Lung microvascular endothelial cell (primary cell): ENCODE results near the gene TFEC. TPM values are rescaled to one million over a fixed set of nuclear protein-coding genes. Genes with fewer than 3 reads are reported as not detected.
"Not testable (repeated sequence)": the region's sequence is repeated elsewhere in the genome, so short reads cannot be mapped to it uniquely, and the experiment has no call there.

ENCODE experiments used
- DNase-seq, 2 donors: peaks; one replicate each; pipeline versions ENCODE4 v3.0.0 to v3.0.0-alpha.2; 2010; ENCODE audit warnings: low read depth in 2 of 2
- total RNA-seq: library from RNA; depleted of rRNA; stranded (reverse); fragments of >200 nt; gene quantifications from 2 replicates; pipeline ENCODE4 v1.2.1, GENCODE V29; 2014

TFEC gene
- total RNA-seq: 0.20 and 1.3 TPM in 2 replicates

- peak in 1 of 2 donors; percentile 70 for DNase-seq
These were observed at the start of gene TFEC for GRCh38 chr7:116030651-116031276. TFEC (minus strand) TSS chr7:116030763; CDS start chr7:115984441, 46,322 bp downstream.

- peak in 1 of 2 donors; percentile 35 for DNase-seq
These were observed 45.0 kb upstream of the TFEC start for GRCh38 chr7:116075351-116076145.

- DNase-seq: no peak
These were observed 41.1 kb upstream of the TFEC start for GRCh38 chr7:116071629-116072028.

GRCh38 chr7:116064179-116064578 lies 33.6 kb upstream of the TFEC start:
- DNase-seq: no peak

GRCh38 chr7:116062666-116063065 lies 32.1 kb upstream of the TFEC start:
- DNase-seq: no peak

GRCh38 chr7:116052006-116052405 lies 21.4 kb upstream of the TFEC start:
- no peak for DNase-seq

- not testable (repeated sequence) for DNase-seq
These were observed 16.7 kb upstream of the TFEC start for GRCh38 chr7:116047261-116047660.

- no peak for DNase-seq
These were observed 15.0 kb upstream of the TFEC start for GRCh38 chr7:116045532-116045931.

- DNase-seq: no peak
These were observed 11.1 kb upstream of the TFEC start for GRCh38 chr7:116041615-116042014.

GRCh38 chr7:116037401-116037800 lies 6.8 kb upstream of the TFEC start:
- no peak for DNase-seq

- DNase-seq: no peak
These were observed 3.8 kb upstream of the TFEC start for GRCh38 chr7:116034411-116034810.

GRCh38 chr7:116032886-116033285 lies 2.3 kb upstream of the TFEC start:
- no peak for DNase-seq

GRCh38 chr7:116028787-116029186 lies 1.8 kb downstream of the TFEC start:
- no peak for DNase-seq

GRCh38 chr7:116027786-116028185 lies 2.8 kb downstream of the TFEC start:
- DNase-seq: no peak

- peak; percentile 11 to 78 for DNase-seq
These were observed 5.4 kb downstream of the TFEC start for GRCh38 chr7:116024826-116025809.

- no peak for DNase-seq
These were observed 9.3 kb downstream of the TFEC start for GRCh38 chr7:116021237-116021636.

GRCh38 chr7:116018731-116019130 lies 11.8 kb downstream of the TFEC start:
- DNase-seq: no peak

- DNase-seq: no peak
These were observed 16.9 kb downstream of the TFEC start for GRCh38 chr7:116013675-116014074.

GRCh38 chr7:116011584-116011983 lies 19.0 kb downstream of the TFEC start:
- DNase-seq: no peak

GRCh38 chr7:116004762-116005161 lies 25.8 kb downstream of the TFEC start:
- not testable (repeated sequence) for DNase-seq

GRCh38 chr7:115997221-115997620 lies 33.3 kb downstream of the TFEC start:
- DNase-seq: no peak

GRCh38 chr7:115995701-115996100 lies 34.9 kb downstream of the TFEC start:
- DNase-seq: no peak
